ENCODE measurements around the gene HMSD. TPM values are rescaled to one million over a fixed set of nuclear protein-coding genes. Genes with fewer than 3 reads are reported as not detected.

Gene HMSD
- polyA plus RNA-seq, 3 donors, result not detected

DNA sequence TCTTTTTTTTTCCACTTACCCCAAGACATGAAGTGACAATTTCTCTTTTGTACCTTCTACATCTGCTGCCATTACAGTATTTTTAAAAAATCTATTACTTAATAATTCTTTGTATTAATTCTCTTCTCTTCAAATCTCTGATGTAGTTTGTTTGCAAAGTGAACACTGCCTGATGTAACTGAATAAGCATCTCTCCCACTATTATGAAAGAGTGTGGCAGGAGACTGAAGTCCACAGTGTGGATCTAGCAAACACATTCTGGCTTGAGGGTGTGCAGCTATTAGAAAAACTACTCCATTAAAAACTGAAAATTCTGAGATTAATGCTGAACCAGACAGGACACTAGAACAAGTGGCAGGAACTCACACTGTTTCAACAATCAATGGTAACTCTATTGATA is 15.8 kb downstream of the HMSD start:
- Histone ChIP-seq H3K4me2 (replicated peaks; ENCODE audit: extremely low read depth, low read length, poor library complexity, severe bottlenecking) (no peak overlapping the region), H3K27ac (ENCODE audit: low read depth in 1 of 2, low read length in 2 of 2) (no peak overlapping the region), H3K79me2 (ENCODE audit: insufficient read depth, low read length) (peaks cover 27% of the 10 kb centered on the region), H3K4me1 (ENCODE audit: control insufficient read depth in 1 of 2, insufficient read depth in 2 of 2, low read length in 2 of 2) (peaks cover 51 to 60% of the 10 kb centered on the region in 2 donors), H3K9ac (ENCODE audit: insufficient read depth, low read length, poor library complexity, severe bottlenecking) (no peak overlapping the region), H4K20me1 (ENCODE audit: insufficient read depth, low read length) (no peaks in the 10 kb centered on the region), H2AFZ (ENCODE audit: insufficient read depth, low read depth, low read length, poor library complexity, severe bottlenecking) (no peak overlapping the region), H3K27me3 (ENCODE audit: control insufficient read depth in 2 of 2, insufficient read depth in 2 of 2, low read length in 2 of 2) (no peaks in the 10 kb centered on the region), H3K4me3 (replicated peaks in 1 of 3; ENCODE audit: low read depth in 2 of 3, low read length in 3 of 3) (no peak overlapping the region), H3K36me3 (replicated peaks in 1 of 2; ENCODE audit: control insufficient read depth in 1 of 2, insufficient read depth in 2 of 2, low read length in 2 of 2) (no peaks in the 10 kb centered on the region), H3K9me3 (replicated peaks in 1 of 2; ENCODE audit: control insufficient read depth in 1 of 2, insufficient read depth in 1 of 2, low read length in 2 of 2) (no peaks in the 10 kb centered on the region)
- Mint-ChIP-seq H3K4me3 (no peak overlapping the region), H3K27ac (no peak overlapping the region), H3K36me3 (no peaks in the 10 kb centered on the region), H3K4me1 (peaks cover 63% of the 10 kb centered on the region), H3K9me3 (no peaks in the 10 kb centered on the region), H3K27me3 (ENCODE audit: low read depth in 3 of 3) (peaks cover 0 to 5% (median 0%) of the 10 kb centered on the region in 3 donors)
- intact Hi-C loops (cut with micrococcal nuclease), result no loop called here
- DNase-seq, result no peak
- no peak for TF ChIP-seq CTCF (IDR thresholded peaks at IDR 0.05)

DNA sequence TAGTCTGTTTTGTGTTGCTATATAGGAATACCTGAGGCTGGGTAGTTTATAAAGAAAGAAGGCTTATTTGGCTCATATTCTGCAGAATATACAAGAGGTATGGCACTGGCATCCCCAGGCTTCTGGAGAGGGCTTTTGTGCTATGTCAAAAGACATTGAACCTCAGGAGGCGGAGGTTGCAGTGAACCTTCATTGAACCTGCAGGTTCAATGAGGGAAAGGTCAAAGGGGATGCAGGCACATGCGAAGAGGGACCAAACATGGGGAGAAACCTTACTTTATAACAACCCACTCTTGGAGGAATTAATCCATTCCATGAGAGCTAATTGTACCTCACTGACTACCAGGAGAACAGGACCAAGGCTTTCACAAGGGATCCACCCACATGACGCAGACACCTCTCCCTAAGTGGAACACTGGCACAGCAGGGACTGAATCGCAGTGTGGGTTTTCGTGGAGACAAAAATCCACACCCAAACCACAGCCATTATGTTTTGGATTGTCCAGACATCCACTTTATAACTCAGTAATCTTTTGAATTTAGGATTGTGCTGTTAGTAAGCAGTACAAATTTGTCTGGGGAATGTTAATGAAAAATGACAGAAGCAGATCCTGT is 16.7 kb downstream of the HMSD start:
- Histone ChIP-seq H2AFZ (ENCODE audit: insufficient read depth, low read depth, low read length, poor library complexity, severe bottlenecking) (peak overlapping the region; percentile 13), H3K79me2 (ENCODE audit: insufficient read depth, low read length) (peaks cover 36% of the 10 kb centered on the region), H3K4me2 (replicated peaks; ENCODE audit: extremely low read depth, low read length, poor library complexity, severe bottlenecking) (no peak overlapping the region), H3K4me1 (ENCODE audit: control insufficient read depth in 1 of 2, insufficient read depth in 2 of 2, low read length in 2 of 2) (peaks cover 53 to 62% of the 10 kb centered on the region in 2 donors), H3K27ac (ENCODE audit: low read depth in 1 of 2, low read length in 2 of 2) (no peak overlapping the region), H3K27me3 (ENCODE audit: control insufficient read depth in 2 of 2, insufficient read depth in 2 of 2, low read length in 2 of 2) (no peaks in the 10 kb centered on the region), H3K9me3 (replicated peaks in 1 of 2; ENCODE audit: control insufficient read depth in 1 of 2, insufficient read depth in 1 of 2, low read length in 2 of 2) (no peaks in the 10 kb centered on the region), H4K20me1 (ENCODE audit: insufficient read depth, low read length) (no peaks in the 10 kb centered on the region), H3K9ac (ENCODE audit: insufficient read depth, low read length, poor library complexity, severe bottlenecking) (no peak overlapping the region), H3K4me3 (replicated peaks in 1 of 3; ENCODE audit: low read depth in 2 of 3, low read length in 3 of 3) (no peak overlapping the region), H3K36me3 (replicated peaks in 1 of 2; ENCODE audit: control insufficient read depth in 1 of 2, insufficient read depth in 2 of 2, low read length in 2 of 2) (no peaks in the 10 kb centered on the region)
- peaks cover 0 to 5% (median 0%) of the 10 kb centered on the region in 3 donors for H3K27me3 Mint-ChIP-seq (ENCODE audit: low read depth in 3 of 3)
- no peaks in the 10 kb centered on the region for H3K9me3 Mint-ChIP-seq
- no peak for DNase-seq
- WGBS (ENCODE audit: insufficient coverage), result no CpG with 5 or more reads among the region's 5 CpGs
- H3K4me3 Mint-ChIP-seq, result no peak overlapping the region
- no peak for TF ChIP-seq CTCF (IDR thresholded peaks at IDR 0.05)
- no peaks in the 10 kb centered on the region for H3K36me3 Mint-ChIP-seq
- intact Hi-C loops (cut with micrococcal nuclease), result no loop called here
- no peak overlapping the region for H3K27ac Mint-ChIP-seq
- H3K4me1 Mint-ChIP-seq, result peaks cover 64% of the 10 kb centered on the region
